GM19328 (cell line): Measurements from ENCODE around the gene RBM20.
"Not testable (repeated sequence)": the region's sequence is repeated elsewhere in the genome, so short reads cannot be mapped to it uniquely, and the experiment has no call there.

Experiments used
- ATAC-seq: cut with Tn5 transposase; IDR thresholded peaks from one replicate; pipeline ENCODE4 v1.9.1; 2021; ENCODE audit warnings: mild to moderate bottlenecking, moderate library complexity; ENCODE audit not compliant: unreplicated experiment

RBM20 gene

DNA sequence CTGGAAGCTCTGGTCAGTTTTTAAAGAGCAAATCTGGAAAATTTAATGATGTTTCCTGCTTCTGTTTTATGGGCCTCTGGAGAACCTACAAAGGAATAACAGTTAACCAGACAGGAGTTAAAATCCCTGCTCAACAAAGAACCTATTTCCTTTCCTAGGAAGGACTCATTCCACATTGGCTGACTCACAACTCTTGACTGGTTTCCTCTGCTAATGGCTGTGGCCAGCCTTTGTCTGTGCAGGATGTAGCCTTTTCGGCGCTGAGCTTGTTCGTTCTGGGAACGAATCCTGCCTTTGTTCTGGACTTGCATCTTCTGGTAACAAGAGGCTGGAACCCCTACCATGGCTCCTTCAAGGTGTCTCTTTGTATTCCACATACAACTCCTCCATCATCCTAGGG lies 114.8 kb downstream of the RBM20 start:
- ATAC-seq = no peak

DNA sequence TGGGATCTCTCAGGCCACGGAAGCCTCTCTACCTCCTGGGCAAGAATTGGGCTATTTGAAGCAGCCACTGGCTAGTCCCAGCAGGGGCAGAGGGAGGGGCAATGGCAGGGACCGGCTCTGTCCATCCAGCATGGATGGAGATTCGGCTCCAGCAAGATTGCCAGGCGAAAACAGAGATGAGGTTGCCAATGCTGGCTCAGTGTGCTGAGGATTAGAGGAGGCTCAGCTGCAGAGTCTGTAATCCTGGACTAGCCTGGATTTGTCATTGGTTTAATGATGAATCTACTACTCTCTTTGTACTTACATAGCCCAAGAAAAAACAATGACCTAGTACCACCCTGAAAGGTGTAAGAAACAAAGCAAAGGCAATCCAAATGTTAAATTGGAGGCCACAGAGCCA lies 115.4 kb downstream of the RBM20 start:
- ATAC-seq = no peak

DNA sequence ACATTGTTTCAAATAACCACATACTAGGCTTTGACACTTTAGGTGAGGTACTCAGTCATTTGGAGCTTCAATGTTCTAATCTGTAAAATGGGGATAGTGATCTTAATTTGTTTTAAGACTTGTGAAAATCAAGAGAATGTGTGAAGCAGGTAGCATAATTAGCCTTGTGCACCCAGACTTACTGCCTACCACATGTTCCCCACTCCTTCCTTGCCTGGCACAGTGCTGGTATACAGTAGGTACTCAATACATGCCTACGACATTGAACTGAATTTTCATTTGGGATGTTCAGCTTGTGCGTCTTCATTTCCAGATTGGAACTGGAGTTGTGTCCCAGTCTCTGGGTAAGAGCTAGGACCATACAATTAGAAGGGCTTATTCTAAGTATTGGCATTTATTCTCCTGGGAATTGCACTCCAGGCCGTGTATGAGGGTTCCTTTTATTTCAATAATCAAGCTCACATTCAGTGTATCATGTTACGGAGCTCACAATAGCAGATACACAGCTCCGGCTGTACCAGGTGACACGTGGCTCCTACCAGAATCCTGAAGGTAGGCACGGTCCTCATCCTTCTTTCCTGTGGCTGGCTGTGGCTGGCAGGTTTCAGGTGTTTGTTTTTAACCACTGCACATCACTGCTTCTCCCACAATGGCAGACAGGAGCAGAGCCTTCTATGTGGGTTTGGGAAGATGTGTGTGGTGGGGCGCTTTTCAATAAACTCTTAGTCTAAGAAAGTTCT lies 118.1 kb downstream of the RBM20 start:
- no peak for ATAC-seq

DNA sequence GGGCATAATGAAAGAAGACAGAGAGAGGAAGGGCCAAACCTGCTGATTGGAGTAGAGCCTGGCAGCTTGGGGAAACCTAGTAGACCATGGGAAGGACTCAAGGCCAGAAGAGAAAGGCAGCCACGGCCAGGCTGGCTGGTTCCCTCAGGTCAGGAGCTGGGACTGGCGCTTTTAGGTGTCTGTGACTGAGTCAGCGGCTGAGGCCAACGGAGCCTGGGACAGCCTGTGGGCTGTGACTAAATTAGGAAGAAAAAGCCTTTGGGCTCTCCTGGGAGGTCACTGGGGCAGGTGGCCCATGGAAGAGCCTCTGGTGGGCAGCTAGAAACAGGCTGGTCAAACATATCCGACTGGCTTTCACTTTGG lies 118.7 kb downstream of the RBM20 start:
- ATAC-seq = no peak

DNA sequence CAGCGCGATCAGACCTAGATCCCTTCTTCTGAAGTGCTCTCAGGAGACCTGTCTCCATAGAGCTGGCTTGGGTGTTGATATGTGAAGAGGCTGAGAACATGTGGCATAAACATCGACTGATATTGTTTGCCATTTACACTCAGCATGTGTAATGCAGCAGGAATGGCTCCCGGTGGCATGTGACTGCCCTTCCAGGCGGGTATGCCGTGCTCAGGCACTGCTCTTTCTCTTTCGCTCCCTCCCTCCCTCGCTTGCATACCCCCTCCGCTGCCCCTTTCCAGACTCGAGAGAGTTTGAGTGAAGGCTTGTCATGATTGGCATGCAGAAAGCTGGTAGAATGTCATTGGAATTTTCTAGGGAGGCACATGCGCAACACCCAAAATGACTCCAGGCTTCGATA lies 120.2 kb downstream of the RBM20 start:
- no peak for ATAC-seq

DNA sequence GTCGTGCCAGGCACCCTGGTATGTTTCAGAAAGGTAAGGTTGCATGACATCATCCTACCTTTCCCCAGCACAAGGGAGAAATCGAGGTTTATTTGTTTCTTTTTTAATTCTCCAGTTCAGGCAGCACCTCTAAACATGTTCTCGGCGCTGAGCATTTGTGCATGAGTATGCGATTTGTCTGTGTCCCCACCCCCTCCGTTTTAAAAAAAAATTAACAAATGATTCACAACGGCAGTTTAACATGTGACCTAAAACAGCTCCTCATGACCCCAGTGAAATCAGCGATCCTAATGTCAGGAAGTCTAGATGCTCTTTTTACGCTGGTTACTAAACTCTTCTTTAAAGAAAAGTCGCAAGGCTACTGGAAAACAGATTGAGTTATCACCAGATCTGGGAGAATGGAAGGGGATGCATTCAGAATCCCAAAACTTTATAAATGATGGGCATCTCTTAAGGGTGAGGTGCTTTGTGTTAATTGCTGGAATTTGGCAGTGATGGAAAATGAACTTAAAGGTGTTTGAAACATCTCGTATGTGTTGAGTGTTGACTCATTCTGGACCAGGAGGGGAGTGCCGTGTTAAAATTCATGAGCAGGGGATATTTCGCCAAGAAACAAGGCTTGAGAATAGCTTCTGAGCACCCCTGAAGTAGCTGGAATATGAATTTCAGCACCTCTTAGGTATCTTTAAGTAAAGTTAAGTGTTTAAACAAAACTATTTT lies 120.8 kb downstream of the RBM20 start:
- no peak for ATAC-seq

DNA sequence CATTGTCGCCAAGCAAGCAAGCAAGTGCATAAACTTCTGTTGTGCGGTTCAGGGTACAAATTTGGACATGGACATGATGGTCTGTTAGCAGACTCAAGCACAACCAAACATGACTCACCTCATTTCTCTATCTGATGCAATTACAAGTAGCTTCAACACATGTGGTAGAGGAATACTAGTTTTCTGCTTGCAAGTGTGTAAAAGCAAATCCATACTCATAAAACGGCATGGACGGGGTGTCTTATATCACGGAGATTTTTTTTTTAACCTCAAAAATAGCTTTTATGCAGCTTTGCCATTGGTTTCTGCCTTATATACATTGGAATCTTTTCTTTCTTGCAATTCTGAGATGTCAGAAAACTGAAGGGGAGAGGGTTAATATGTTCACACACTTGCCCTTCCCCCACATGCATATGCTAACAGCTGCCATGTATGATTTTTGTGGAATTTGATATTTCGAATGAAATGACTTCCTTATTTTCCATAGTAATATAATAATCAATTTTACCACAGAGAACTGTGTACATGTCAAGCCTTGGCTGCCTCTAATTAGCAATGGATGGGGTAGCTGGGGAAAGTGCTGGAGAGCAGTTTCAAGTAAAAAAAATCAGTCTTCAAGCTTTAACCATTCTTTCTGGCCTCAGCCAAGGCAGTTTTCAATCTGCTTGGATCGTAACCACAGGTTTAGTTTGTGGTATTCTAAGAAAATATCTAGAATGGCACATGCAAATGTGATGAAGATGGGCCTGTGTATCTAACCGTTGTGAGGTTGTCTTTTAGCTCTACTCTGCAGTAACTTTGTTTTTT lies 121.6 kb downstream of the RBM20 start:
- no peak for ATAC-seq

DNA sequence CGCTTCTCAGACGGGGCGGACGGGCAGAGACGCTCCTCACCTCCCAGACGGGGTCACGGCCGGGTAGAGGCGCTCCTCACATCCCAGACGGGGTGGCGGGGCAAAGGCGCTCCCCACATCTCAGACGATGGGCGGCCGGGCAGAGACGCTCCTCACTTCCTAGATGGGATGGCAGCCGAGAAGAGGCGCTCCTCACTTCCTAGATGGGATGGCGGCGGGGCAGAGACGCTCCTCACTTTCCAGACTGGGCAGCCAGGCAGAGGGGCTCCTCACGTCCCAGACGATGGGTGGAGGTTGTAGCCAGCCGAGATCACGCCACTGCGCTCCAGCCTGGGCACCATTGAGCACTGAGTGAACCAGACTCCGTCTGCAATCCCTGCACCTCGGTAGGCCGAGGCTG lies 123.5 kb downstream of the RBM20 start:
- not testable (repeated sequence) for ATAC-seq

DNA sequence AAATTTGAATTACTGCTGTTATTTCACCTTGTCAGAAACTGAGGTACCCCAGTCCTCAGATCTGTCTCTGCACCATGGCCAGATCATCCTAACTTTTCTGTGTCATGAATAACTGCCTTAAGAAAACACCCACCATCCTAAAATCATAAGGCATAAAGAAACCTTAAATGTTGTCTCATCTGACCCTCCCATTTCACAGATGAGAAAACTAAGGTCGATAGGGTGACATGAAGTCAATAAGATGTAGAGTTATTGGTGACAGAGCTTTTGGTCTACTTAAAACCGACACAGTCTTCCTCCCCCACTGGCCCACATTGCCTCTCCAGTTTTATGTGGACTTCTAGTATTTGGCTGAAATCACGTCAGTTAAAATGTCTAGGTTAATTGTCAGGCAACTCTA lies 126.1 kb downstream of the RBM20 start:
- no peak for ATAC-seq

DNA sequence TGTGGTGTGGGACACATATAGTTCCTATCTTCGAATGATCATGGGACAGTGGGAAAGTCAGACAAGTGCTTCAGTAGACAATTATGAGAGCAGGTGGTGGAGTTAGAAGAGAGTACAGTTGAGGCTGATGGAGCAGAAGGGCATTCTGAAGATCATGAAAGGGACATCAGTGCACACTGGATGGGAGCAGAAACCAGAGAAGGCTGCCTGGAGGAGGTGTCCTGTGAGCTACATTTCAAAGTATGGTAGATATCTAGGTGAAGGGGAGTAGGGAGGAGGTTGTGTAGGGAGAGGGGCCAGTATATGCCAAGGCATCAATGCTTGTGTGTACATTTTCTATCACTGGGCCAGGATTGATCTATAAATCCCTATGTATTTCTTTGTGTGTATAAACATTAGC lies 127.3 kb downstream of the RBM20 start:
- ATAC-seq = no peak

DNA sequence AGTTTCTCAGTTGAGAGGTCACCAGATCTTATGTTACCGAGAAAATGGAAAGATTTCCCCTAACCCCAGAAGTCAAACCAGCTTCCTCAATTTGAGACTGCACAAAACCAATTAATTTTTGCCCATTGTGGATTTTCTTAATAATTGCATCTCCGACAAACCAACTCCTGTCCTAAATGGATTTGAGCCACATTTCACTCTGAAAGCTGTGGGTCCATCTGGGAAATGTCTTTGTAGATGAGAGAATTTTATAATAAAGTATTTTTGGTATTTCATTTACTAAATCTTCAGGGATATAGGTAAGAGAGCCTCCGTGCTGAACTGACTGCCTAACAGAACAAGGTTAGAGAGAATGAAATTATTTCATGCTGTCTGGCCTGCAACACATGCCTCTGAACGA lies 127.9 kb downstream of the RBM20 start:
- no peak for ATAC-seq

DNA sequence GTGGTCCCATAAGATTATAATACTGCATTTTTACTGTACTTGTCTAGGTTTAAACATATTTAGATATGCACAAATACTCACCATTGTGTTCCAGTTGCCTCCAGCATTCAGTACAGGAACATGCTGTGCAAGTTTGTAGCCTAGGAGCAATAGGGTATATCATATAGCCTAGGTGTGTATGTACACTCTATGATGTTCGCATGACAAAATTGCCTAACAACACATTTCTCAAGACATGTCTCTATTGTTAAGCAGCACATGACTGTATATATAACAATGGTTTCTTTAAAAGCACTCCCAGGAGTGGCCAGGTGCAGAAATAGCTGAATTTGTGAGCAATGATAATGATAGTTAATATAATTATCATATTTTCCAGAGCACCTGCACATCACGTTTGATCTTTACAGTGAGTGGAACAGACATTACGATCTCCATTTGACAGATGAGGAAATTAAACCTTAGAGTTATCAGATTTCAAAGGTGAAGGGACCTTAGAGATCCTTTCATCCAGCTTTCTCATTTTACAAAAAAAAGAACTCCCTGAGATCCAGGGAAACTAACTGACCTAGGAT lies 128.4 kb downstream of the RBM20 start:
- no peak for ATAC-seq

DNA sequence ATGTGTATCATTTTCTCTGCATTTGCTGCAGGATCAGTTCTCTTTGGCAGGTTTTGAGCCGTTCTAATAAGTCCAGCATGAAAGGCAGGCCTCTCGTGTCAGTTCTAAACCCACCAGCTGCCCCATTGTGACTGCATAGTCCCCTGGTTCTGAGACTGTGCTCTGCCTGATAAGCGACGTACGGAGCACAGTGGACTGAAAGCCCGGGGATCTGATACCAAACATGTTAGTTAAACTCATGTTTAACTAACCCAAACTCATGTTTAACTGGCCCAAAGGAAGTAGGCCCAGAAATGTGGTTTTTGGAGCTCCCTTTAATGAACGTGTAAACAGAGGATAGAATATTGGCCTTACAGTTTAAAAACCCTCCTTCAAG lies 129.5 kb downstream of the RBM20 start:
- ATAC-seq = no peak

DNA sequence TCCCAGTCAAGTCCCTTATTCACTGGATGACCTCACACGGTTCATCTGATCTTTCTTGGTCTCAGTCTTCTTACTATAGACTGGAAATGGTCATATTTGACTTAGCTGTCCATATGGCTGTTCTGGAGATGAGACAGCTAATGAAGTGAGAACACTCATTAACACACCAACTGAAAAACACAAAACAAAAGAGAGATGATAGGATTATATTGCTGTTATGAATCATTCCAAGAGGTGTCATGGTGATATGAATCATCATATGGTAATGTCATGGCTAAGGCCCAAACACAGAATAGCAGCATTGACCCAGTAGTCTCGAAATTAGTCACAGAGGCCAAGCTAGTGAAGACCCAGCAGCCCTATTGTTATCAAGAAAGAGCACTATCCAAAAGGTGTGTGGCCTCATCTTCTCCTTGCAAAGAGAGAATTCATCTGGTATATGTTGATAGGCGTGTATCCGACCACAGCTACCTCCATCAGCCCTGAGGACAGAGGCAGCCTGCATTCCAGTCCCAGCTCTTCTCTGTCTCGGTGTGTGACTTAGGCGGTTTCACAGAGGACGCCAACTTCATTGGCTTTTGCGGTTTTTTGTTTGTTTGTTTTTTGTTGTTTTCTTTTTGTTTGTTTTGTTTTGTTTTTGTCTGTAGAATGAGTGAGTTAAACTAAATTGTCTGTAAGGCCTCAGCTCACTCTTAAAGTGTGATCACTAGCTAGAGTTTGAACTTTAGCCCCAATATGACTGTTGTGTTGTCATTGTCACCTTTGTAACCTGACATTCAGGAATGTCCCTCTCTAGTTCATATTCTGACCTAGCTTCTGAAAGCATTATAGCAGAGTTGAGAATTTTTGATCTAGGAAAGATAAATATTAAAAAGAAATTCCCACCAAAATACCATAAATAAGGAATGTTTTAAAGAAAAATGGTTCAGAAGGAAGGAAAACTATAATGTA lies 130.2 kb downstream of the RBM20 start:
- peak; percentile 93 for ATAC-seq

DNA sequence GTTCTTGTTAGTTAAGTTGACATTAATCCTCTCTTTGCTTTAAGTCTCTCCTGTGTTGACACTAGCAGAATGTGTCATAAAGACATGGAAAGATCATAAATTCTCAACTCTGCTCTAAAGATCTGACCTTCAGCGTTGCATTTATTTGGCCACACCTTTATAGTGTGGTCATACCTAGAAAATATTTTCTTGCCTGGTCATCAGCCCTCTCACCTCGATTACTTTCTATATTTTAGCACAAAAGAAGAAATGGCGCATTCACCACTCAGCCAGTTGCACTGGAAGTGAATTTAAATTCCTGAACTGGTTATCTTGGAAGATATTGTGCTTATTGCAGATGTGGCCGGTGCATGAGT lies 130.9 kb downstream of the RBM20 start:
- no peak for ATAC-seq

DNA sequence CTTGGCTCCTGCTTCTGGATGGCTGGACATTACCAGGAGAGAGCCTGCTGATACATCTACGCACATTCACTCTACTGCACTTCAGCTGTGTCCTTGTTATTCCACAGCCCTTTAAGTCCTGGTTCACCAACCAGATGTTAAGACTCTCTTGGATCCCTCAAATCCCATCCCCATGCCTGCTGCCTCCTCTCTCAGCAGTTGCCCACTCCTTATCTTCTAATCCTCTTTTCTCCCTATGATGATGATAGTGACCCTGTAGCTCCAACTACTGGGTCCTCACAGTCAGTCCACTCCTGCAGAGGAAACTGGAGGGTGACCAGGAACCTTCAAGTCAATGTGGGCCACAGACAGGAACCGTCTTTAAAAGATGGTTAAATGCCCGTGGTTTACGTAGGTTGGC lies 131.3 kb downstream of the RBM20 start:
- ATAC-seq = no peak

DNA sequence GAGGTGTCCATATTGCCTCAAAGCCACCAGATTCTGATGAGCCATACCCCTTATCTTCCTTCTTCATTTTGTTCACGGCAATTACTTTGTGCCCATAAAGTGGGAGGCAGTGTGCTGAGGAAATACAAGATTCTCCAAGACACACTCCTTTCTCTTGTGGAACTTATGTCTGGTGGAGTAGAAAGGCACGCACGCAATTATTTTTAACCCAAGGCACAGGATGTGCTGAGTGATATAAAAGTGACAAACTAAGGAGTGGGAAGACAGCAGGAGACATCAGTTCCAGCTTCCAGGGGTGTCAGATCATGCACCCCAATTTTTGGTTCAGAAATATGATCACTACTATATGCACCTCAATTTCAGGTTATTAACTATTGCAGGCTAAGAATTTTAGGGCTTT lies 132.9 kb downstream of the RBM20 start:
- ATAC-seq = no peak

DNA sequence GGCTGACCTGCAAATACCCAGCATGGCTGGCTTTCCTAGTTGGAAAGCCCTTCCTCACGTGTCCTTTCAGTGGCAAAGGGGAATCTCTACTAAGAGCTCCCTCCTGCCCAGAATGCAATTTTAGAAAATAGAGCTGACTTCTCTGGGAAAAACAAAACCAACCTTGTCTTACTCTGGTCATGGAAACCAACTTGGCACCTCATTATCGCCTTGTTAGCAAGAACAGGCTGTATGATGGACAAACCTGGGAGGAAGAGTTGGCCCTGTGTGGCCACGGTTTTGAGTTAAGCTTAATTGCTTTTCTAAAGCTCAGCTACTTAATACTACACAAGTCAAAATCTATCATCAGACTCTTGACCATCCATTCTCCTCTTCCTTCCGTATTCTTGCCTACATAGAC lies 133.5 kb downstream of the RBM20 start:
- no peak for ATAC-seq

DNA sequence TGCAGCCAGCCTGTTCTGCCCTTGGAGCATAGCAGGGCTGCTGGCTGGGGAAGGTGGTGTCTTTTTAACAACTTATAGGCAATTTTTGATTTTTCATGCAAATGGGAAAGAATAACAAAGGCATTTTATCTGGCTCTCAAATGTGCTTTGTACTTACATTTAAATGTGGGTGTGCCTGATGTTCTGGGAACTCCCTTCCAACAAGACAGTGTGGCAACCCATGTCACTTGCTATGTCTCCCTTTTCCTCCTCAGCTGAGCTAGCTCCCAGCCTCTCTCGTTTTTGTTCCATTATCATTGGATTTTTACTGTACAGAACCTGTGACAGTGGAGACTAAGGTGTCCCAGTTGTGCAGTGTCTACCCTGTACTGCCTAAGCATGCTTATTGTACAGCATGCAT lies 134.1 kb downstream of the RBM20 start:
- ATAC-seq = no peak

DNA sequence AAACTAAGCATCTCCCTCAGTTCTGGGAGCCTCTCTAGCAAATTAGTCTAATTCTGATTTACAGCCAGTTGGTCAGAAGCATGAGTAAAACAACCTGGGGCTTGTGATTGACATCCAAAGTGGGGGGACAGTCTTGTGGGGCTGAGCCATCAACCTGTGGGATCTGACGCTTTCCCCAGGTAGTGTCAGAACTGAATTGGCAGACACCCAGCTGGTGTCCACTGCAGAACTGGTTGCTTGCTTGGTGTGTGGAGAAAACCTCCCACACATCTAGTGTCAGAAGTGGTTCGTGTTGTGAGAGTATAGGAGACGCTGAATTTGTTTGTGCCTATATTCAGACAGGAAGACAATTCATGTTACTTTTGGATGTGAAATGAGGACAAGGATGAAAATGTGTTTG lies 135.4 kb downstream of the RBM20 start:
- no peak for ATAC-seq

DNA sequence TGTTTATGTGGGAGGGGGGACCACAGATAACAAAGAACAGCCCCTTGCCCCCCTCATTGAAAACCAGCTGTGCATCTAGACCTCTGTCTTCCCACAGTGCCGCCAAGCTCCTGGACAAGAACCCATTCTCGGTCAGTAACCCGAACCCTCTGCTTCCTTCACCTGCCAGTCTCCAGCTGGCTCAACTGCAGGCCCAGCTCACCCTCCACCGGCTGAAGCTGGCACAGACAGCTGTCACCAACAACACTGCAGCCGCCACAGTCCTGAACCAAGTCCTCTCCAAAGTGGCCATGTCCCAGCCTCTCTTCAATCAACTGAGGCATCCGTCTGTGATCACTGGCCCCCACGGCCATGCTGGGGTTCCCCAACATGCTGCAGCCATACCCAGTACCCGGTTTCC lies 136.6 kb downstream of the RBM20 start:
- no peak for ATAC-seq
